Measurements from ENCODE around the gene NBAS.

DNA sequence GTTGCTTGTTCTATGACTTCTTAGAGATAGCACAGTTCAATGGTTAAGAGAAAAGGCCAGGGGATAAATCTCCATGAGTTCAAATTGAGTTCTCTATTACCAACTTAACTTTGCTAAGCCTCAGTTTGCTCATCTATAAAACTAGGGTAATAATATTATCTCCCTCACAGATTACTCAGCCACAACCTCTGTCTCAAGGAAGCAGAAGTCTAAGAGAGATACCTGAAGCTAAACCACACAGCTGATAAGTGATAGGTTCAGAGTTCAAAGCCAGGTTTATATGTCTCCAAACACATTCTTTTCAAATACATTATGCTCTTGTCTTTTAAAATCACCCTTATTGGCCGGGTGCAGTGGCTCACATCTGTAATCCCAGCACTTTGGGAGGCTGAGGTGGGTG lies 287.7 kb downstream of the NBAS start:
- TF ChIP-seq, protein P1, sequence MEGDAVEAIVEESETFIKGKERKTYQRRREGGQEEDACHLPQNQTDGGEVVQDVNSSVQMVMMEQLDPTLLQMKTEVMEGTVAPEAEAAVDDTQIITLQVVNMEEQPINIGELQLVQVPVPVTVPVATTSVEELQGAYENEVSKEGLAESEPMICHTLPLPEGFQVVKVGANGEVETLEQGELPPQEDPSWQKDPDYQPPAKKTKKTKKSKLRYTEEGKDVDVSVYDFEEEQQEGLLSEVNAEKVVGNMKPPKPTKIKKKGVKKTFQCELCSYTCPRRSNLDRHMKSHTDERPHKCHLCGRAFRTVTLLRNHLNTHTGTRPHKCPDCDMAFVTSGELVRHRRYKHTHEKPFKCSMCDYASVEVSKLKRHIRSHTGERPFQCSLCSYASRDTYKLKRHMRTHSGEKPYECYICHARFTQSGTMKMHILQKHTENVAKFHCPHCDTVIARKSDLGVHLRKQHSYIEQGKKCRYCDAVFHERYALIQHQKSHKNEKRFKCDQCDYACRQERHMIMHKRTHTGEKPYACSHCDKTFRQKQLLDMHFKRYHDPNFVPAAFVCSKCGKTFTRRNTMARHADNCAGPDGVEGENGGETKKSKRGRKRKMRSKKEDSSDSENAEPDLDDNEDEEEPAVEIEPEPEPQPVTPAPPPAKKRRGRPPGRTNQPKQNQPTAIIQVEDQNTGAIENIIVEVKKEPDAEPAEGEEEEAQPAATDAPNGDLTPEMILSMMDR (IDR thresholded peaks at IDR 0.05), result no peak
- TF ChIP-seq RAD21 (conservative IDR thresholded peaks at IDR 0.05 in 1 of 2, IDR thresholded peaks at IDR 0.05 in 1 of 2) (no peak), MAFK (IDR thresholded peaks at IDR 0.05; ENCODE audit: partially characterized antibody) (no peak), TP53 (CRISPR knock-in tag; IDR thresholded peaks at IDR 0.05) (no peak), CBX2 (IDR thresholded peaks at IDR 0.05; ENCODE audit: borderline replicate concordance, low read depth) (no peak), POLR2A (IDR thresholded peaks at IDR 0.05; ENCODE audit: low read length) (no peak)
- TF ChIP-seq, protein P2, sequence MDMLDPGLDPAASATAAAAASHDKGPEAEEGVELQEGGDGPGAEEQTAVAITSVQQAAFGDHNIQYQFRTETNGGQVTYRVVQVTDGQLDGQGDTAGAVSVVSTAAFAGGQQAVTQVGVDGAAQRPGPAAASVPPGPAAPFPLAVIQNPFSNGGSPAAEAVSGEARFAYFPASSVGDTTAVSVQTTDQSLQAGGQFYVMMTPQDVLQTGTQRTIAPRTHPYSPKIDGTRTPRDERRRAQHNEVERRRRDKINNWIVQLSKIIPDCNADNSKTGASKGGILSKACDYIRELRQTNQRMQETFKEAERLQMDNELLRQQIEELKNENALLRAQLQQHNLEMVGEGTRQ (IDR thresholded peaks at IDR 0.05), result no peak
- TF ChIP-seq, protein P3, sequence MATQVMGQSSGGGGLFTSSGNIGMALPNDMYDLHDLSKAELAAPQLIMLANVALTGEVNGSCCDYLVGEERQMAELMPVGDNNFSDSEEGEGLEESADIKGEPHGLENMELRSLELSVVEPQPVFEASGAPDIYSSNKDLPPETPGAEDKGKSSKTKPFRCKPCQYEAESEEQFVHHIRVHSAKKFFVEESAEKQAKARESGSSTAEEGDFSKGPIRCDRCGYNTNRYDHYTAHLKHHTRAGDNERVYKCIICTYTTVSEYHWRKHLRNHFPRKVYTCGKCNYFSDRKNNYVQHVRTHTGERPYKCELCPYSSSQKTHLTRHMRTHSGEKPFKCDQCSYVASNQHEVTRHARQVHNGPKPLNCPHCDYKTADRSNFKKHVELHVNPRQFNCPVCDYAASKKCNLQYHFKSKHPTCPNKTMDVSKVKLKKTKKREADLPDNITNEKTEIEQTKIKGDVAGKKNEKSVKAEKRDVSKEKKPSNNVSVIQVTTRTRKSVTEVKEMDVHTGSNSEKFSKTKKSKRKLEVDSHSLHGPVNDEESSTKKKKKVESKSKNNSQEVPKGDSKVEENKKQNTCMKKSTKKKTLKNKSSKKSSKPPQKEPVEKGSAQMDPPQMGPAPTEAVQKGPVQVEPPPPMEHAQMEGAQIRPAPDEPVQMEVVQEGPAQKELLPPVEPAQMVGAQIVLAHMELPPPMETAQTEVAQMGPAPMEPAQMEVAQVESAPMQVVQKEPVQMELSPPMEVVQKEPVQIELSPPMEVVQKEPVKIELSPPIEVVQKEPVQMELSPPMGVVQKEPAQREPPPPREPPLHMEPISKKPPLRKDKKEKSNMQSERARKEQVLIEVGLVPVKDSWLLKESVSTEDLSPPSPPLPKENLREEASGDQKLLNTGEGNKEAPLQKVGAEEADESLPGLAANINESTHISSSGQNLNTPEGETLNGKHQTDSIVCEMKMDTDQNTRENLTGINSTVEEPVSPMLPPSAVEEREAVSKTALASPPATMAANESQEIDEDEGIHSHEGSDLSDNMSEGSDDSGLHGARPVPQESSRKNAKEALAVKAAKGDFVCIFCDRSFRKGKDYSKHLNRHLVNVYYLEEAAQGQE (IDR thresholded peaks at IDR 0.05), result no peak
- TF ChIP-seq, protein P4, sequence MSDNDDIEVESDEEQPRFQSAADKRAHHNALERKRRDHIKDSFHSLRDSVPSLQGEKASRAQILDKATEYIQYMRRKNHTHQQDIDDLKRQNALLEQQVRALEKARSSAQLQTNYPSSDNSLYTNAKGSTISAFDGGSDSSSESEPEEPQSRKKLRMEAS (IDR thresholded peaks at IDR 0.05), result no peak

Measured in A549 (cell line).